KMS-11 (cell line): Measurements from ENCODE around the gene CDX1.

Source experiments
- H2AFZ ChIP-seq: fragments of 200-600 bp; sonication (generic); 2 replicates; pipeline ENCODE4 v1.6.1; 2016; ENCODE audit warnings: antibody characterized with exemption, mixed run types, low read depth
- H3K27ac ChIP-seq: fragments of 200-600 bp; sonication (generic); 2 replicates; pipeline ENCODE4 v1.6.1; 2016; ENCODE audit warnings: mild to moderate bottlenecking, mixed run types
- H3K27me3 ChIP-seq: fragments of 200-600 bp; sonication (generic); 2 replicates; pipeline ENCODE4 v1.6.1; 2017; ENCODE audit warnings: mild to moderate bottlenecking, low read depth, mixed run types, moderate library complexity; ENCODE audit not compliant: insufficient read depth
- H3K36me3 ChIP-seq: fragments of 200-600 bp; sonication (generic); 2 replicates; pipeline ENCODE4 v1.6.1; 2017; ENCODE audit warnings: mild to moderate bottlenecking, mixed run types; ENCODE audit not compliant: insufficient read depth
- H3K4me1 ChIP-seq: fragments of 200-600 bp; sonication (generic); 2 replicates; pipeline ENCODE4 v1.6.1; 2016; ENCODE audit warnings: mild to moderate bottlenecking, low read depth, mixed run types; ENCODE audit not compliant: poor library complexity, severe bottlenecking
- H3K4me2 ChIP-seq: fragments of 200-600 bp; sonication (generic); 2 replicates; pipeline ENCODE4 v1.7.0; 2016; ENCODE audit warnings: mild to moderate bottlenecking, mixed run types
- H3K4me3 ChIP-seq: fragments of 200-600 bp; sonication (generic); IDR thresholded peaks from 2 replicates; pipeline ENCODE4 v1.6.1; 2017; ENCODE audit warnings: low read depth, low read length, mixed read lengths; ENCODE audit not compliant: insufficient read depth
- H3K79me2 ChIP-seq: fragments of 200-600 bp; sonication (generic); 2 replicates; pipeline ENCODE4 v1.6.1; 2016; ENCODE audit warnings: low read depth, mixed run types; ENCODE audit not compliant: insufficient read depth
- H3K9ac ChIP-seq: fragments of 200-600 bp; sonication (generic); 2 replicates; pipeline ENCODE4 v1.6.1; 2016; ENCODE audit warnings: mild to moderate bottlenecking, mixed run types
- H4K20me1 ChIP-seq: fragments of 200-600 bp; sonication (generic); 2 replicates; pipeline ENCODE4 v1.6.1; 2016; ENCODE audit warnings: mild to moderate bottlenecking, mixed run types; ENCODE audit not compliant: insufficient read depth
- TF ChIP-seq, protein P1 (sequence below): fragments of 200-600 bp; sonication (generic); conservative IDR thresholded peaks from 2 replicates; pipeline ENCODE4 v1.6.1; 2017; ENCODE audit warnings: low read depth, mild to moderate bottlenecking, antibody characterized with exemption, low read length, moderate library complexity, mixed read lengths

The CDX1 gene

DNA sequence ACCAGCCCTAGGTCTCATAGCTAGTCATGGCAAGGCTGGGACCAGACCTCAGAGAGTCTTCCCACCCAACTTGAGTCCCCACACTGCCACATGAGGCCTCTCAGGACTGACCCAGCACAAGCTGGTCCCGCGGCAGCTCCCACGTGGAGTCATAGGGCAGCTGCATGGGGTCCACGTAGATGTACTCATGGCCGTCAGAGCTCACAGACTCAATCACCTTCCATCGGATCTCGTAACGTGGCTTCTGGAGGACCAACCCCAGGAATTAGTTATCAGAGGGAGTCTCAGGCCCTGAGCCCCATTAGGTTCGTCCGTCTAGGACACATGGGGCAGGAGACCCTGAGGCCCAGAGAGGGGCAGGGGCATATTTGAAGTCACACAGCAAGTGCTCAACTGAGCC, 41.2 kb upstream of the CDX1 start:
- no peak overlapping the region for H2AFZ ChIP-seq
- H3K4me3 ChIP-seq = no peak overlapping the region
- H3K4me2 ChIP-seq = no peak overlapping the region
- TF ChIP-seq, protein P1, sequence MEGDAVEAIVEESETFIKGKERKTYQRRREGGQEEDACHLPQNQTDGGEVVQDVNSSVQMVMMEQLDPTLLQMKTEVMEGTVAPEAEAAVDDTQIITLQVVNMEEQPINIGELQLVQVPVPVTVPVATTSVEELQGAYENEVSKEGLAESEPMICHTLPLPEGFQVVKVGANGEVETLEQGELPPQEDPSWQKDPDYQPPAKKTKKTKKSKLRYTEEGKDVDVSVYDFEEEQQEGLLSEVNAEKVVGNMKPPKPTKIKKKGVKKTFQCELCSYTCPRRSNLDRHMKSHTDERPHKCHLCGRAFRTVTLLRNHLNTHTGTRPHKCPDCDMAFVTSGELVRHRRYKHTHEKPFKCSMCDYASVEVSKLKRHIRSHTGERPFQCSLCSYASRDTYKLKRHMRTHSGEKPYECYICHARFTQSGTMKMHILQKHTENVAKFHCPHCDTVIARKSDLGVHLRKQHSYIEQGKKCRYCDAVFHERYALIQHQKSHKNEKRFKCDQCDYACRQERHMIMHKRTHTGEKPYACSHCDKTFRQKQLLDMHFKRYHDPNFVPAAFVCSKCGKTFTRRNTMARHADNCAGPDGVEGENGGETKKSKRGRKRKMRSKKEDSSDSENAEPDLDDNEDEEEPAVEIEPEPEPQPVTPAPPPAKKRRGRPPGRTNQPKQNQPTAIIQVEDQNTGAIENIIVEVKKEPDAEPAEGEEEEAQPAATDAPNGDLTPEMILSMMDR = no peak
- no peaks in the 10 kb centered on the region for H3K79me2 ChIP-seq
- no peaks in the 10 kb centered on the region for H3K36me3 ChIP-seq
- H3K27me3 ChIP-seq = no peaks in the 10 kb centered on the region
- peaks cover 5% of the 10 kb centered on the region for H3K4me1 ChIP-seq
- no peak overlapping the region for H3K9ac ChIP-seq
- no peaks in the 10 kb centered on the region for H4K20me1 ChIP-seq
- H3K27ac ChIP-seq = no peak overlapping the region

DNA sequence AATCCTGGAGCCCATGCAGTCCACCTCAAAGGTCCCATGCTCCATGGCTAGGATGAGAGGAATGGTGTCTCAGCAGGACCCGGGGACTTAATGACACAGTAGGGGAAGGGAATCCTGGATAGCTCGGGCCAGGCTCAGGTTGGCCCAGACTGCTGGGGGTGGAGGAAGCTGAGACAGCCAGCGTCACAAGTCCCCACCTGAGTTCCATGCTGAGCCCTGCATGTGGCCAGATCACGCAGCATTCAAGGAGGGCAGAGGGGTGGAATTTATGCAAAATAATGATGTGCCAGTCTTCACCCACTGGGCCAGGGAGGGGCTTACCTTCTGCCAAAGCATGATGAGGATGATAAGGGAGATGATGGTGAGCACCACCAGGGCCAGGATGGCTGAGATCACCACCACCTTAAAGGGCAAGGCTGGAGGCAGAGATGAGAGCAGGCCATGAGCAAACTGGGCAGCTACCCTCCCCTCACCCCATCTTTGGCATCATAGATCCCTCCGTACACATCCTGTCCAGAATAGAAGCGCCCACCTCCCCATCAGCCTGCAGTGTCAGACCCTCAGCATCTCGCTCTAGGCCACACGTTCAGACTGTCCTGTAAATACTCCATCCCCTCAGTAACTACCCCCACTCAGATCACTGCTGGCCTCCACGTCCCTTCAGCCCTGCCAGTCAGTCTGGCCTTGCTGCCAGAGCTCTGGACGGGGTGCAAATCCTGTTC, 40.2 kb upstream of the CDX1 start:
- H3K4me2 ChIP-seq = no peak overlapping the region

DNA sequence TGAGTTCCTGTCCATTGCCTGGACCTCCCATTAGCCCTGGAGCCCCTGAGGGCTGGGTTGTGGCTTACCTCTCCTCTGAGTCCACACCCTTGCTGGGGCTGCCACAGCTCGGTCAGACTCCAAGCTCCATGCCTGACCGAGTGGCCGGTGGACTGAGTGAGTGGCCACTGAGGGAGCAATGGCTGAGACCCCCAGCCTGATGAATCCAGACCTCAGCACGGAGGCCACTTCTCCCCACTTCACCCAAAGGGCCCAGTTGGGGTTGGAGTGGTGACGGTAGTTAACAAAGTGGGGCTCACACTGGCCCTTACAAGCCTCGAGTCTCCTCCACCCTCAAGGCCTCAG, 39.7 kb upstream of the CDX1 start:
- Histone ChIP-seq H2AFZ (no peak overlapping the region), H4K20me1 (no peaks in the 10 kb centered on the region), H3K36me3 (no peaks in the 10 kb centered on the region), H3K79me2 (no peaks in the 10 kb centered on the region), H3K27me3 (no peaks in the 10 kb centered on the region), H3K4me3 (no peak overlapping the region), H3K27ac (no peak overlapping the region), H3K4me2 (no peak overlapping the region), H3K4me1 (peaks cover 5% of the 10 kb centered on the region), H3K9ac (no peak overlapping the region)
- TF ChIP-seq, protein P1 = no peak

More for the DNA sequence above, 40.2 kb upstream of the CDX1 start:
- no peak overlapping the region for H3K9ac ChIP-seq
- peaks cover 5% of the 10 kb centered on the region for H3K4me1 ChIP-seq
- H3K4me3 ChIP-seq = no peak overlapping the region
- H2AFZ ChIP-seq = no peak overlapping the region
- no peaks in the 10 kb centered on the region for H3K27me3 ChIP-seq
- TF ChIP-seq, protein P1 = no peak
- no peak overlapping the region for H3K27ac ChIP-seq
- no peaks in the 10 kb centered on the region for H3K79me2 ChIP-seq
- H3K36me3 ChIP-seq = no peaks in the 10 kb centered on the region
- H4K20me1 ChIP-seq = no peaks in the 10 kb centered on the region

DNA sequence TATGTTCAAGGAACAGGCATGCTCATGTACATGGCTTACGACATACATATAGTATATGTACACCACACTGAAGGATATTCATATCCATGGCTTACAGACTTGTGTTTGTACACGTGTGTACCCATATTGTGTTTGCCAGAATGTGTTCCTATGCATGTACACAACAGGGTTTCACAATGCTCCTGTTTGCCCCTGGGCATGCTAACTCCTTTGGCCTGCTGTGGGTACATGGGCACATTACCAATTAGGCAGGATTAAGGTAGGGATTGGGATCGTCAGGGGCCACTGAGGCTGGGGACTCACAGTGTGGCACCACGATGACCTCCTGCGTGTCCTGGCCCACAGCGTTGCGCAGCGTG, 37.1 kb upstream of the CDX1 start:
- Histone ChIP-seq H3K36me3 (no peaks in the 10 kb centered on the region), H3K4me3 (no peak overlapping the region), H3K4me1 (no peaks in the 10 kb centered on the region), H3K79me2 (no peaks in the 10 kb centered on the region), H4K20me1 (no peaks in the 10 kb centered on the region), H2AFZ (no peak overlapping the region), H3K27me3 (no peaks in the 10 kb centered on the region), H3K27ac (no peak overlapping the region), H3K9ac (no peak overlapping the region), H3K4me2 (no peak overlapping the region)
- TF ChIP-seq, protein P1 = no peak
